LNCAP (cell line): ENCODE data around the gene THOP1.

ENCODE experiments used
- TF ChIP-seq, protein P1 (sequence below): fragments of 450-650 bp; IDR thresholded peaks from 2 replicates; pipeline ENCODE4 v1.5.1; 2017; ENCODE audit warnings: mild to moderate bottlenecking

THOP1 gene

DNA sequence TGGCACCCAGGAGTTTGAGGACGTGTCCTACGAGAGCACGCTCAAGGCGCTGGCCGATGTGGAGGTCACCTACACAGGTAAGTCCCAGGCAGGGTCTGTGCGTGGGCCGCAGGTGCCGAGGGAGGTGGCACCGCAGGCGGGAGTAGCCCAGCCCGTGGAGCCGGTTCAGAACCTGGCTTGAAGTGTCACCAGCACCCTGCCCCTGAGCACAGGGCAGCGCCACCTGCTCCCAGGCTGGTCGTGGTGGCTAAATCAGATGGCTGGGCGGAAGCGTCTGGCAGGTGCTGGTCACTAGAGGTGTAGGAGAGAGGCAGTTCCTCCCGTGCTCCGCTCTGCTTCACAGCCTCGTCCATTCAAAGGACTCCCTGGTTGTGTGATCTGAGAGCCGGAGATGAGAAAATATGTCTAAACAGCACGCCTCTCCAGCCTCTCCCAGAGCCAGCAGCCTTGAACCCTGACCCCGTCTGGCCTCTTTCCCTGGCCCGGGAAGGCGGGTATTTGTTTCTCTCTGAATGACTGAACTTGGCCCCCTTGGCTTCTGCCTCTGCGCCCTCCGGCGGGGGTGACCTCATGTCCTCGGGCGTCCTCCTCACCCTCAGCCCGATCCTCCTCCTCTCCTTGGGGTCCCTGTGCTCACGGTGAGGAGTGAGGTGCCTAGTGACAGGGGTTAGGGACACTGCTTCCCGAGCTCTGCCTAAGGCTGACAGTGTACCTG lies 5.4 kb downstream of the THOP1 start:
- TF ChIP-seq, protein P1, sequence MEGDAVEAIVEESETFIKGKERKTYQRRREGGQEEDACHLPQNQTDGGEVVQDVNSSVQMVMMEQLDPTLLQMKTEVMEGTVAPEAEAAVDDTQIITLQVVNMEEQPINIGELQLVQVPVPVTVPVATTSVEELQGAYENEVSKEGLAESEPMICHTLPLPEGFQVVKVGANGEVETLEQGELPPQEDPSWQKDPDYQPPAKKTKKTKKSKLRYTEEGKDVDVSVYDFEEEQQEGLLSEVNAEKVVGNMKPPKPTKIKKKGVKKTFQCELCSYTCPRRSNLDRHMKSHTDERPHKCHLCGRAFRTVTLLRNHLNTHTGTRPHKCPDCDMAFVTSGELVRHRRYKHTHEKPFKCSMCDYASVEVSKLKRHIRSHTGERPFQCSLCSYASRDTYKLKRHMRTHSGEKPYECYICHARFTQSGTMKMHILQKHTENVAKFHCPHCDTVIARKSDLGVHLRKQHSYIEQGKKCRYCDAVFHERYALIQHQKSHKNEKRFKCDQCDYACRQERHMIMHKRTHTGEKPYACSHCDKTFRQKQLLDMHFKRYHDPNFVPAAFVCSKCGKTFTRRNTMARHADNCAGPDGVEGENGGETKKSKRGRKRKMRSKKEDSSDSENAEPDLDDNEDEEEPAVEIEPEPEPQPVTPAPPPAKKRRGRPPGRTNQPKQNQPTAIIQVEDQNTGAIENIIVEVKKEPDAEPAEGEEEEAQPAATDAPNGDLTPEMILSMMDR, result no peak

DNA sequence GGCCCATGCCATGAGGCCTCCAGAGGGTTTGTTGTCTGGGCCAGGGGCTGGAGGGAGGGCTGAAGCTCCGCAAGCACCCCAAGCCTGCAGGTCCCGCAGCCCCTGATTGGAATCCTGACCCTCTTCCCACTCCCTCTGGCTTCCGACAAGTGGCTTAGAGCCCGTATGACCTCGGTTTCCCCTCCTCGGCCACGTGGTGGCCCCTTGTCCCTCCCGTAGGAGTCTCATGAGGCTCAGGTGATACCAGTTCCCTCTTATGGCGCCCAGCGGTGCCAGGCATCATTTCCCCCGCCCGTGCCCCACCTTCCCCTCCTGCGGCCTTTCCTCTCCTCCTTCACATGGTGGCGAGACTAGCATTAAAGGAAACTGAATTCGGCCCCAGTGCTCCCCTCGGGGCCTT lies 6.1 kb downstream of the THOP1 start:
- TF ChIP-seq, protein P1, result no peak

DNA sequence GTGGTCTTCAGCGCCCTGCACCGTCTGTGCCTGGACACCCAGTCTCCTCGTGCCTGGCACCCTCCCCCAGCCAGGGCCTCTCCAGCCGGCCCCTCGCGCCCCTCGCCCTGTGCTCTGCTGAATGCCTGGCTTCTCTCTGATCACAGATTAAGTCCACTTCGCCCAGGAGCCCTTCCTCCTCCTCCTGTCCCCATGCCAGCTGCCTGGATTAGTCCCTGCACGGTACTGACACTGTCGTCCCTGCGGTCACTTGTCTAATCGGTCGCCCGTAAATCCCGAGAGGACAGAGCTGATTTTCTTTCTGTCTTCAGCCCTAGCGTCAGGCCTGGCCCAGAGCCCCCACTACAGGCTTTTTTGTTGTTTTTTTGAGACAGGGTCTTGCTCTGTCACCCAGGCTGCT lies 6.6 kb downstream of the THOP1 start:
- TF ChIP-seq, protein P1, result no peak

DNA sequence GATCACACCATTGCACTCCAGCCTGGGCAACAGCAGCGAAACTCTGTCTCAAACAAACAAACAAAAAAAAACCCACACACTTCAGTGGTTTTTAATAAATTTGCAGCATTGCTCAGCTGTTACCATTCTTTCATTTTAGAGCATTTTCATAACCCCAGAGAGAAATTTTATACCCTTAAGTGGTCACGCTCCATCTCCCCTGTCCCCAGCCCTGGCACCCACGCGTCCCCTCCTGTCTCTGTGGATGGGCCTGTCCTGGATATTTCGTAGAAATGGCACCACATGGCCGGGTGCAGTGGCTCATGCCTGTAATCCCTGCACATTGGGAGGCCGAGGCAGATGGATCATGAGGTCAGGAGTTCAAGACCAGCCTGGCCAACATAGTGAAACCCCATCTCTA lies 7.8 kb downstream of the THOP1 start:
- TF ChIP-seq, protein P1, result no peak

DNA sequence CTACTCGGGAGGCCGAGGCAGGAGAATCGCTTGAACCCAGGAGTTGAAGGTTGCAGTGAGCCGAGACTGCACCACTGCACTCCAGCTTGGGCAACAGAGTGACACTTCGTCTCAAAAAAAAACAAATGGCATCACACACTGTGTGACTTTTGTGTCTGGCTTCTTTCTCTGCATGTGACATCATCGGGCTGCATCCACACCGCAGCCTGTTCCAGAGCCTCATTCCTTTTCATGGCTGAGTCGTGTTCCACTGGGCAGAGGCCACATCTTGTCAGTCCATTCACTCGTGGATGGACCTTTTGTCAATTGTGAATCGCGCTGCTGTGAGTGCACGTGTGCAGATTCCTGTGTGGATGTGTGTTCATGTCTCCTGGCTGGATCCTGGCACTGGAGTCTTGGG lies 8.3 kb downstream of the THOP1 start:
- TF ChIP-seq, protein P1, result no peak

DNA sequence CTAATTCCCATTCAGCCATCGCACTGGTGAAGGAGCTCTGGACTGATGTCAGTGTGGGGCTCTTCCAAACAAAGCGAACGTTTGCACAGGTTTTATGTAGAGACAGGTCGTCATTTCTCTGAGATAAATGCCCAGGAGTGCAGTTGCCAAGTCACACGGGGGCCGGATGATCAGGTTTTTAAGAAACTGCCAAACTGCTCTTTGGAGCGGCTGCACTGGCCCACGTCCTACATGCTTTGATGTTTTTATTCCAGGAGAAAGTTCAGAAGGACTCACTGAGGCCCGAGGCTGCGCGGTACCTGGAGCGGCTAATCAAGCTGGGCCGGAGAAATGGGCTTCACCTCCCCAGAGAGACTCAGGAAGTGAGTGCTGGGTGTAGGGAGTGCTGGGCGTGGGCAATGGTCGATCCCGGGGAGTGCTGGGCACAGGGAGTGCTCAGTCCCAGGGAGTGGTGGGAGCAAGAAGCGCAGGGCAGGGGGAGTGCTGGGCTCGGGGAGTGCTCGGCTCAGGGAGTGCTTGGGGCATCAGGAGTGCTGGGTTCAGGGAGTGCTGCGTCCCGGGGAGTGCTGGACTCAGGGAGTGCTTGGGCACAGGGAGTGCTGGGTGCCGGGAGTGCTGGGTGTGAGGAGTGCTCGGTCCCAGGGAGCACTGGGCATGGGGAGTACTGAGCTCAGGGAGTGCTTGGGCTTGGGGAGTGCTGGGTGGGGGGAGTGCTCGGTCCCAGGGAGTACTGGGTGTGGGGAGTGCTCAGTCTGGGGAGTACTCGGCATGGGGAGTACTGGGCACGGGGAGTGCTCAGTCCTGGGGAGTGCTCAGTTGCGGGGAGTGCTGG lies 10.7 kb downstream of the THOP1 start:
- TF ChIP-seq, protein P1, result no peak

DNA sequence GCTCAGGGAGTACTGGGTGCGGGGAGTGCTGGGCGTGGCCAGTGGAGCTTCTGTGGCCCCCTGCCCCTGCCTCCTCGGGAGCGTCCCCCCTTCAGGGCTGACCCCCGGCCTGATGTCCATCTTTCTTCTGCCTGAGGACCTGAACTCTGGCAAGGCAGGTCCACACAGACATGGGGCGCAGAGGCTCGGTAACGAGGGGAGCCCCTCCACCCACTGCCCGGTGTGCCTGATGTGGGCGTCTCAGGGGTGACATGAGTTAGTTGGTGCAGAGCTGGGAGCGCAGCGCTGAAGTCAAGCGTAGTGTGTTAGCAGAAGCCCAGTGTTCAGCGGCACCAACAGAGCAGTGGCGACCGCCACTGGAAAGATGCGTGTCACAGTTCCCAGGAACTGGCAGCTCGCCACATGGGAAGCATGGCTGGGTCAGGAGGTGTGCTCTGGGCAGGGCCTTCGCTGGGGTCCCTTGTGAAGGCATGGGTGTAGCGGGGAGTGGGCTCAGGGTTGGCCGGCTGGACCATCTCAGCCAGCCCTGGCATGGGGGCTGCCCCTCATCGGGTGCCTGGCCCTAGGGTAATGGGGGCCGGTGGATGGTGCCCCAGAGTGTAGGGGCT lies 11.5 kb downstream of the THOP1 start:
- TF ChIP-seq, protein P1, result no peak
